ENCODE data around the gene ZNF502. TPM values are rescaled to one million over a fixed set of nuclear protein-coding genes. Genes with fewer than 3 reads are reported as not detected.
A peak's percentile ranks its signal among the peaks of the same experiment; 100 is the strongest.

ZNF502 gene
- total and polyA plus RNA-seq, 2 of the 13 experiments (the other 11 are each of a cell fraction or from before 2014, with no cell fraction given) = not detected

DNA sequence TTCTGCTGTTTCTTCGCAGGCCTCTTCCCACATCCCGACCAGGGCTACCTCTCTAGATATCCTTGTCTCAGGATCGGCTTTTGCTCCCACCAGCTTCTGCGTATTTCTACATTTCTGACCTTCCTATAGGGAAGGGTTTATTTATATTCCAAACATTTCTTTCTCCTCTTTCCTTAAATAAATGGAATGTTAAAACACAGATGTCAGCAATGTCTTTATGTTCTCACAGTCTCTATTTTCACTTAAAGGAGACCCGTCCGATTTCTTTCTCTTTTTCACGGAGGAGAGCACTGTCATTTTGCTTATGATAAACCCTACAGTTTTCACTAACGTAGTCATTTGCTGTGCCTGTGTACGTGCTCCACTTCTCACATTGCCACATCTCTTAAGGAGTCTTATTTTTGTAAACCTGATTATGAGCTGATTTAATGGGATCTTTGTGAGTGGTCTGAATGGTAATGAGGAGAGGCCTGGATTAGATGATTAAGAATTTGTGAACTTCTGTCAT lies 49.8 kb downstream of the ZNF502 start (continued):
- no peak for TF ChIP-seq GLI4 (CRISPR knock-in tag; IDR thresholded peaks at IDR 0.05; ENCODE audit: borderline replicate concordance)
- TF ChIP-seq, protein P1, sequence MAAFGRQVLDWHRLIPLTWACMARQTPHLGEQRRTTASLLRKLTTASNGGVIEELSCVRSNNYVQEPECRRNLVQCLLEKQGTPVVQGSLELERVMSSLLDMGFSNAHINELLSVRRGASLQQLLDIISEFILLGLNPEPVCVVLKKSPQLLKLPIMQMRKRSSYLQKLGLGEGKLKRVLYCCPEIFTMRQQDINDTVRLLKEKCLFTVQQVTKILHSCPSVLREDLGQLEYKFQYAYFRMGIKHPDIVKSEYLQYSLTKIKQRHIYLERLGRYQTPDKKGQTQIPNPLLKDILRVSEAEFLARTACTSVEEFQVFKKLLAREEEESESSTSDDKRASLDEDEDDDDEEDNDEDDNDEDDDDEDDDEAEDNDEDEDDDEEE (CRISPR knock-in tag; IDR thresholded peaks at IDR 0.05) = 0 out of 2 replicates have a peak, but pooled peaks have one; percentile 4

DNA sequence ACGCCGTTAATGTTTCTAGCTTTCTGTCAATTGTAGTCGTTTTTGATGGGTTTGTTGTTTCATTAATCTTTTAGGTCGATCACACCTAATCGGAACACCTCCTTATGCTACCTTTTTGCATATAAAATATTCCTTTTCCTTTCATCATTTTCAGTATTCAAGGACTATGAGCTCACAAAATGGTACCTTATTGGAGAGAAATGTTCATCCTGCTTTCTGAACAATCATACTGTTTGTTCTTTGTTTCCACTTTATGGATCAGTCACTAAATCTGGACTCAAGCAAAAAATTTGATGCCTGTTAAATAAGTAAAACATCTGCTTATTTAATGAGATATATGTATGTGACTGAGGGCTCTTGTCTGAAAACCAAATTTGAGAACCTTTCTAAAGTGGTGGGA lies 50.2 kb downstream of the ZNF502 start:
- H3K9ac ChIP-seq (ENCODE audit: insufficient read depth, low read depth, low read length) = peak overlapping the region; percentile 98
- no peak for ATAC-seq
- no peaks in the 10 kb centered on the region for H3K9me3 ChIP-seq (ENCODE audit: low read length)
- peak overlapping the region; percentile 89 for H2AFZ ChIP-seq (ENCODE audit: low read length)
- POLR2A ChIA-PET = interaction anchor here (0.7 to 2.9 kb wide), 2 partner anchors 33 to 137 kb away, joined by 3 to 26 read pairs; partner anchors contain the start of gene ZNF501
- peaks cover 49% of the 10 kb centered on the region for H3K79me2 ChIP-seq (ENCODE audit: insufficient read depth, low read length)
- 2% methylated on average over 5 of the region's 5 CpGs for WGBS (ENCODE audit: low lambda C conversion rate)
- CTCF ChIA-PET (ENCODE audit: low intra/inter-chr PET ratio, low total read pairs) = no interaction called here
- peak overlapping the region; percentile 61 to 94 (median 88); a peak in 5 of 6 replicates for H3K4me3 ChIP-seq (replicated peaks in 1 of 3; ENCODE audit: insufficient read depth in 1 of 3, low read depth in 2 of 3, low read length in 3 of 3)
- no peaks in the 10 kb centered on the region; a peak in 2 of 5 replicates for H3K27me3 ChIP-seq (ENCODE audit: control insufficient read depth in 1 of 2, insufficient read depth in 2 of 2, low read length in 2 of 2)
- BruUV-seq (replicated peaks) = no TSS peak
- H4K20me1 ChIP-seq (ENCODE audit: insufficient read depth, low read length) = no peaks in the 10 kb centered on the region
- FAIRE-seq = no peak
- peak overlapping the region; percentile 70 for H3K4me2 ChIP-seq (ENCODE audit: low read depth, low read length)
- peaks cover 1 to 10% of the 10 kb centered on the region in 2 experiments; a peak in 4 of 5 replicates for H3K36me3 ChIP-seq (replicated peaks in 1 of 2; ENCODE audit: control insufficient read depth in 1 of 2, insufficient read depth in 2 of 2, low read length in 2 of 2)
- peaks cover 34% of the 10 kb centered on the region for H3K4me1 ChIP-seq (ENCODE audit: insufficient read depth, low read length)
- intact Hi-C loops (cut with micrococcal nuclease; ENCODE audit: unreplicated experiment) (loop anchor here (10.0 kb wide), 1 partner anchor 228 kb away; no protein-coding TSS in a partner anchor), in situ Hi-C loops (cut with HindIII; ENCODE audit: extremely low pct_ligation_motif_present, low pct_unique_long_range_greater_than_20kb) (no loop called here)
- TF ChIP-seq EZH2 (conservative IDR thresholded peaks at IDR 0.05; ENCODE audit: low read depth, low read length) (no peak), NFATC3 (CRISPR knock-in tag; IDR thresholded peaks at IDR 0.05) (no peak), ZNF382 (CRISPR knock-in tag; IDR thresholded peaks at IDR 0.05; ENCODE audit: borderline replicate concordance) (no peak), ZNF331 (CRISPR knock-in tag; IDR thresholded peaks at IDR 0.05) (no peak), ZFAT (CRISPR knock-in tag; conservative IDR thresholded peaks at IDR 0.05) (no peak), ZNF329 (CRISPR knock-in tag; IDR thresholded peaks at IDR 0.05; ENCODE audit: low read depth) (no peak), NR2F6 (IDR thresholded peaks at IDR 0.05) (no peak), NR2F6 (CRISPR knock-in tag; IDR thresholded peaks at IDR 0.05) (no peak), ONECUT2 (CRISPR knock-in tag; IDR thresholded peaks at IDR 0.05) (no peak)
- H3K27ac ChIP-seq (ENCODE audit: extremely low read length, insufficient read depth, low read length) = peak overlapping the region; percentile 79
- no peak for DNase-seq (ENCODE audit: low spot score)

Measured in HepG2 (cell line).